Adrenal gland (tissue), 12 donors: ENCODE results near the gene PDPR. TPM values are rescaled to one million over a fixed set of nuclear protein-coding genes. Genes with fewer than 3 reads are reported as not detected.
"Not testable (repeated sequence)": the region's sequence is repeated elsewhere in the genome, so short reads cannot be mapped to it uniquely, and the experiment has no call there.

Experiments used
- DNase-seq, 7 donors: peaks; one replicate each; pipeline ENCODE4 v3.0.0-alpha.2; 2019 to 2020
- H3K27ac ChIP-seq, 5 donors: fragments of 200-600 bp; sonication (generic) in 4 of 5; 1 replicate in 3 of 5; 2 replicates in 2 of 5; pipeline versions ENCODE4 v1.5.1 to v1.8.0; 2016 to 2020; ENCODE audit warnings: mild to moderate bottlenecking in 1 of 5
- H3K27me3 ChIP-seq: fragments of 200-600 bp; 2 replicates; pipeline ENCODE4 v1.8.0; 2021
- H3K36me3 ChIP-seq, 2 donors: fragments of 200-600 bp; replicated peaks in 1 of 2; 1 replicate in 1 of 2; 2 replicates in 1 of 2; pipeline versions ENCODE4 v1.5.1 to v1.8.0; 2018 to 2022
- H3K4me1 ChIP-seq, 2 donors: fragments of 200-600 bp; replicated peaks in 1 of 2; 1 replicate in 1 of 2; 2 replicates in 1 of 2; pipeline versions ENCODE4 v1.5.1 to v1.8.0; 2018 to 2021
- H3K4me3 ChIP-seq, 4 donors: fragments of 200-600 bp; sonication (generic) in 3 of 4; one replicate each; pipeline ENCODE4 v1.5.1; 2016 to 2018
- H3K9me3 ChIP-seq, 3 donors: fragments of 200-600 bp; sonication (generic) in 1 of 3; replicated peaks in 1 of 3; 1 replicate in 2 of 3; 2 replicates in 1 of 3; pipeline versions ENCODE4 v1.5.1 to v1.8.0; 2016 to 2021
- WGBS, 4 donors: extraction: QIAGEN DNeasy Blood & Tissue Kit in 2 of 4; methylation state at CpG; one replicate each; pipeline versions ENCODE4 v1.1.5 to v1.1.7; 2013 to 2017; 5-methylcytosine and 5-hydroxymethylcytosine counted together
- intact Hi-C, 2 donors: fragments of 100-400 bp; cut with DNase I; formaldehyde crosslinking; loops; one replicate each; pipeline versions ENCODE4 v1.14.1 to v1.15.0; 2022 to 2023
- polyA plus RNA-seq, 3 donors: library from polyadenylated mRNA; stranded (reverse); fragments of 200-250 nt in 2 of 3; fragments of 350-450 nt in 1 of 3; fragmentation: Illumina TruSeq in 1 of 3; extraction: RNeasy Lipid Tissue Mini Kit (QIAGEN cat#74804) in 1 of 3; gene quantifications; one replicate each; pipeline ENCODE4 v1.2.3, GENCODE V29; 2013 to 2014
- small RNA-seq, 2 donors: library from RNA; depleted of rRNA; stranded (forward); fragments of <200 nt; gene quantifications; one replicate each; pipeline ENCODE3, GENCODE V24; 2016
- total RNA-seq, 9 donors: library from RNA; depleted of rRNA in 4 of 9; stranded (reverse); fragments of >200 nt in 4 of 9; fragments of 120-200 nt in 1 of 9; fragmentation: NEBNext Ultra II Directional in 1 of 9; extraction: Animal tissue kit (Norgen Biotek cat#: 25700) in 1 of 9; gene quantifications; one replicate each; pipeline versions ENCODE4 v1.1.0 to v1.2.4, GENCODE V29; 2013 to 2023
- donor health status: healthy with polysubstance abuse.
- donor health status: Bipolar disorder and iron deficiency.
- donor health status: DM: yes; HTN: yes; CAD: no.
- donor health status: DM: no; HTN: no; CAD: no.
- donor health status: DM: no; HTN: no; CAD: no.
- donor health status: DM: yes; HTN: yes; CAD: no.

PDPR gene
- total and polyA plus RNA-seq, 12 donors = 8.2 to 58.7 (median 25.3) TPM

DNA sequence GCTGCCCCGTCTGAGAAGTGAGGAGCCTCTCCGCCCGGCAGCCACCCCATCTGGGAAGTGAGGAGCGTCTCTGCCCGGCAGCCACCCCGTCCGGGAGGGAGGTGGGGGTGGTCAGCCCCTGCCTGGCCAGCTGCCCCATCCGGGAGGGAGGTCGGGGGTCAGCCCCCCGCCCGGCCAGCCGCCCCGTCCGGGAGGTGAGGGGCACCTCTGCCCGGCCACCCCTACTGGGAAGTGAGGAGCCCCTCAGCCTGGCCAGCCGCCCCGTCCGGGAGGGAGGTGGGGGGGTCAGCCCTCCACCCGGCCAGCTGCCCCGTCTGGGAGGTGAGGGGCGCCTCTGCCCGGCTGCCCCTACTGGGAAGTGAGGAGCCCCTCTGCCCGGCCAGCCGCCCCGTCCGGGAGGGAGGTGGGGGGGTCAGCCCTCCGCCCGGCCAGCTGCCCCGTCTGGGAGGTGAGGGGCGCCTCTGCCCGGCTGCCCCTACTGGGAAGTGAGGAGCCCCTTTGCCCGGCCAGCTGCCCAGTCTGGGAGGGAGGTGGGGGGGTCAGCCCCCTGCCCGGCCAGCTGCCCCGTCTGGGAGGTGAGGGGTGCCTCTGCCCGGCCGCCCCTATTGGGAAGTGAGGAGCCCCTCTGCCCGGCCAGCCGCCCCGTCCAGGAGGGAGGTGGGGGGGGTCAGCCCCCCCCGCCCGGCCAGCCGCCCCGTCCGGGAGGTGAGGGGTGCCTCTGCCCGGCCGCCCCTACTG, 90.7 kb downstream of the PDPR start:
- DNase-seq, H3K4me1 ChIP-seq, H3K4me3 ChIP-seq, H3K36me3 ChIP-seq, H3K27ac ChIP-seq, H3K27me3 ChIP-seq, intact Hi-C loops, H3K9me3 ChIP-seq: not testable (repeated sequence)
- 94 to 95% methylated on average over 11 to 44 of the region's 46 CpGs; no CpG with 5 or more reads in 2 of the 4 donors for WGBS, 4 donors

DNA sequence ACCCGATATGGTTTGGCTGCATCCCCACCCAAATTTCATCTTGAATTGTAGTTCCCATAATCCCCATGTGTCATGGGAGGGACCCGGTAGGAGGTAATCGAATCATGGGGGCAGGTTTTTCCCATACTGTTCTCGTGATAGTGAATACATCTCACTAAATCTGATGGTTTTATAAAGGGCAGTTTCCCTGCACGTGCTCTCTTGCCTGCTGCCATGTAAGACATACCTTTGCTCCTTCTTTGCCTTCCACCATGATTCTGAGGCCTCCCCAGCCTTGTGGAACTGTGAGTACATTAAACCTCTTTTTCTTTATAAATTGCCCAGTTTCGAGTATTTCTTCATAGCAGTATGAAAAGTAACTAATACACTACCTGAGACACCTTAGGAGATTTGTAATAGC, 92.2 kb downstream of the PDPR start:
- H3K9me3 ChIP-seq, H3K27ac ChIP-seq, H3K36me3 ChIP-seq, H3K4me3 ChIP-seq, DNase-seq, H3K4me1 ChIP-seq, intact Hi-C loops, H3K27me3 ChIP-seq: not testable (repeated sequence)
- 94 to 100% (median 96%) methylated on average over 3 to 6 of the region's 6 CpGs for WGBS, 4 donors

Small RNA genes lying within 50 kb of the gene (small RNA-seq; reads per million reads assigned to genes)
- gene AC009060.2 = 0 reads per million in 2 donors

Other genes starting within 250 kb of the PDPR start
- 1 to 10 TPM; 1.0 to 8.0 (median 2.8) TPM for gene CLEC18A, start 163.0 kb upstream of the PDPR start, total RNA-seq
- gene CLEC18A, start 163.0 kb upstream of the PDPR start, polyA plus RNA-seq = 1 to 10 TPM; 1.2 to 3.9 (median 2.9) TPM
- gene CLEC18C, start 59.5 kb downstream of the PDPR start, total RNA-seq = 1 to 10 TPM in 3 of 9 donors, under 1 TPM in 3, not detected in 3; 0.25 to 2.9 (median 1.1) TPM
- 1 to 10 TPM in 1 of 3 donors, under 1 TPM in 2; 0.17 to 2.0 (median 0.26) TPM for gene CLEC18C, start 59.5 kb downstream of the PDPR start, polyA plus RNA-seq
- 10 to 100 TPM; 17.3 to 49.6 (median 30.3) TPM for gene EXOSC6, start 137.6 kb downstream of the PDPR start, total RNA-seq
- 10 to 100 TPM; 12.0 to 17.5 (median 12.6) TPM for gene EXOSC6, start 137.6 kb downstream of the PDPR start, polyA plus RNA-seq
- 100 to 1,000 TPM in 3 of 9 donors, 10 to 100 TPM in 6; 76.0 to 120 (median 92.1) TPM for gene AARS1, start 175.2 kb downstream of the PDPR start, total RNA-seq
- gene AARS1, start 175.2 kb downstream of the PDPR start, polyA plus RNA-seq = 100 to 1,000 TPM in 1 of 3 donors, 10 to 100 TPM in 2; 31.2 to 110 (median 38.7) TPM
- 10 to 100 TPM; 22.1 to 45.7 (median 32.2) TPM for gene DDX19B, start 184.9 kb downstream of the PDPR start, total RNA-seq
- 10 to 100 TPM; 26.0 to 55.7 (median 35.9) TPM for gene DDX19B, start 184.9 kb downstream of the PDPR start, polyA plus RNA-seq
- 10 to 100 TPM; 31.1 to 68.5 (median 43.4) TPM for gene DDX19A, start 232.6 kb downstream of the PDPR start, total RNA-seq
- 10 to 100 TPM; 14.6 to 55.5 (median 14.9) TPM for gene DDX19A, start 232.6 kb downstream of the PDPR start, polyA plus RNA-seq